Epithelial cell of prostate (primary cell): ENCODE data around the gene ZBTB21.
A peak's percentile ranks its signal among the peaks of the same experiment; 100 is the strongest.

Experiments used
- DNase-seq: peaks from one replicate; pipeline ENCODE4 v3.0.0-alpha.2; 2011; ENCODE audit warnings: low read depth, low spot score
- H3K27ac ChIP-seq: fragments of 450-650 bp; 2 replicates; pipeline ENCODE4 v1.5.1; 2017; ENCODE audit warnings: mild to moderate bottlenecking

ZBTB21 gene

GRCh38 chr21:42009831-42010506 is at the start of gene ZBTB21:
Gene ZBTB21 (minus strand): TSS chr21:42010360. CDS start chr21:41994095, 16,265 bp downstream.
- peak within 1 kb of the TSS; percentile 83 for H3K27ac ChIP-seq
- DNase-seq, result peak; percentile 84

DNA sequence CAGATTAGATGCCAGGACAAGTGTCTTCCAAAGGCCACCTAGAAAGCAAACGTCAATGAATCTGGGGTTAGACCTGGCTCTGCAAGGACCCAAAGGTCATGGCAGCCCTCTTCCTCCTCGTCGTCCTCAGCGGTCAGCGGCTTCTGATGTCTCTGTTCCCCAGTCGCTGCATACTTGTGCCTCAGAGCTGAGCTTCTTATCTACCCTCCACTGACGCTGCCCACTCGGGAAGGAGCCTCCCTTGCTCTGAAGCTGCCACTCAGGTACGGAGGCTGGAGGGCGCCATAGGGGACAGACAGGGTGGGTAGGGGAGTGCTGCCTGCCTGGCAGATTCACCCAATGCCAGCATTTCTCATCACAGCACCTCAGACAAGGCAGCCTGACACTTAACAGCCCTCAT is 49.6 kb upstream of the ZBTB21 start:
- no peak for DNase-seq
- H3K27ac ChIP-seq, result no peak overlapping the region

DNA sequence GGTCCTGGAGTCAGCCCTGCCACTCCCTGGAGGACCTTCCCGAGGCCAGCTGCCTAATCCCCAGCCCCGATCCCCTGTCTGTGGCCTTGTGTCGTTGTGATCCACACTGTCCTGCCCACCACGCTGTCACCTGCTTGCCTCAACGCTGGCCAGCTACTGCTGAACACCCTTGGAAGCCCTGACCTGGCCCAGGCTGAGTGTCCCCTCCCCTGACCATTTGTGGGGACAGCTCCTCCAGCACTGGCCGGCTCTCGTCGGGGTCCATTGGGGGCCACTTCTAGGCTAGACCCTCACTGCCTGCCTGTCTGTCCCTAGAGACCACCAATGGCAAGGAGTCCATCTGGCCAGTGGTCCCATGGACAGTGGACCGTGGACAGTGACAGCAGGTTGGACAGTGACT is 49.0 kb upstream of the ZBTB21 start:
- H3K27ac ChIP-seq, result no peak overlapping the region

GRCh38 chr21:42058631-42059111 is 48.5 kb upstream of the ZBTB21 start:
- H3K27ac ChIP-seq, result no peak overlapping the region
- no peak for DNase-seq

More for the DNA sequence above, 49.0 kb upstream of the ZBTB21 start:
- no peak for DNase-seq

DNA sequence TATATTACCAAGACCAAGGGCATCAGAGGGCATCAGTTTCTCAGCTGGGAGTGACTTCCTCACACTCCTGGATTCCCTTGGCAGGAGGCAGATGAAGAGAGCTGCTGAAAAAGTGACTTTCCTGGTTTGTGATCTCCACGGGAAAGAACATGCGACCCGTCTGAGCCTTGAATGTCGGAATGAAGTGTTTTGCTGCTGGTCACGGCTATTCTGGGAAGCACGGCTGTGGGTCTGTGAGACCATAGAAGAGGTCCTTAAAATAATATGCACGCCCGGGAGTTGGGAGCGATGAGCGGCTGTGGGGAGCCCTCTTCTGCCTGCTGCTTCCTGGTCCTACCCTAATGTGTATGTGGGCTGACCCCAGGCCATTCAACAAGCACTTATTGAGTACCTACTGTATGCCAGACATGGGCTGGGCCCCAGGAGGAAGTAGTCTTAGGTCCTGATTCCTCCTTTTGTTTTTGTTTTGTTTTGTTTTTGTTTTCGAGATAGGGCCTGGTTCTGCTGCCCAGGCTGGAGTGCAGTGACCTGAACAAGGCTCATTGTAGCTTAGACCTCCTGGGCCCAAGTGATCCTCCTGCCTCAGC is 47.8 kb upstream of the ZBTB21 start:
- no peak overlapping the region for H3K27ac ChIP-seq
- no peak for DNase-seq

- H3K27ac ChIP-seq, result no peak overlapping the region
- DNase-seq, result peak; percentile 39
Observed at GRCh38 chr21:42056996-42057689, 47.0 kb upstream of the ZBTB21 start.

GRCh38 chr21:42056468-42056867 is 46.3 kb upstream of the ZBTB21 start:
- no peak overlapping the region for H3K27ac ChIP-seq
- no peak for DNase-seq

GRCh38 chr21:42055425-42055824 is 45.3 kb upstream of the ZBTB21 start:
- DNase-seq, result no peak
- no peak overlapping the region for H3K27ac ChIP-seq

- H3K27ac ChIP-seq, result no peak overlapping the region
- no peak for DNase-seq
Observed at GRCh38 chr21:42051788-42052187, 41.6 kb upstream of the ZBTB21 start.

GRCh38 chr21:42049578-42050430 is 39.6 kb upstream of the ZBTB21 start:
- H3K27ac ChIP-seq, result no peak overlapping the region
- no peak for DNase-seq

GRCh38 chr21:42048870-42049577 is 38.9 kb upstream of the ZBTB21 start:
- no peak overlapping the region for H3K27ac ChIP-seq

DNA sequence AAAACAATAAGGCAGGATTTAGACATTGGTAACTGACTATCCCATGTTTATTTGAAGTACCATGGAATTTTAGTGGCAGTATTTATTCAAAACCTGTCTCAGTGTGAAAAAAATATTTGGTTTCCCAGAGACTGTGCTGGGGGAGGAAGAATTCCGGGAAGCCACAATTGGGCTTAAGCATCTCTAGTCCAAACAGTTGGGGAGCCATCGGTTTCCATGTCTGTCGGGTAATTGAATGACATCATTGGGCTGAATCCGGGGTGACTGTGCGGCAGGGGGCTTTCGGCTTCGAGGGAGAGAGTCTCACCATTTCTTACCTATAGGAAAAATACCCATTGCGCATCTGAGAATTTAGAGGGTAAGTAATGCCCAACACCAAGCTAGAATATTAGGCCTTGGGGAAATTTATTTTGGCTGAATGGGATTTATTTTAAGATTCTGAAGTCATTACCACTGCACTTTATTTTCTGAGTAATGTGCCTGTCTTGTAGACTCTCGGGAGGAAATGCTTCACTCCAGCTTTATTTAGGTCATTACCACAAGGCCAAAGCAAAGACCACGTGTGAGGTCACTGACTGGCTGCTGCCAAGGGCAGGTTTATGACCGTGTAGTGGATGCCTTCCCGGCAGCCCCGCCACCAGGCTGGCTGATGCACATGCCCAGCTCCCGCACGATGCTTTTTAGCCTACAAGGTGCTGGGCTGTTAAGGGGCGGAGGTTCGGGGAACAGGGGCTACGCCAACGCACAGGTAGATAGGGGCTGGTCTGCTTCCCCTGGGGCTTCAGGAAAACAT is 37.9 kb upstream of the ZBTB21 start:
- DNase-seq, result no peak
- H3K27ac ChIP-seq, result no peak overlapping the region

More at GRCh38 chr21:42048870-42049577, 38.9 kb upstream of the ZBTB21 start:
- DNase-seq, result no peak

GRCh38 chr21:42044871-42045495 is 34.8 kb upstream of the ZBTB21 start:
- DNase-seq, result no peak
- no peak overlapping the region for H3K27ac ChIP-seq

DNA sequence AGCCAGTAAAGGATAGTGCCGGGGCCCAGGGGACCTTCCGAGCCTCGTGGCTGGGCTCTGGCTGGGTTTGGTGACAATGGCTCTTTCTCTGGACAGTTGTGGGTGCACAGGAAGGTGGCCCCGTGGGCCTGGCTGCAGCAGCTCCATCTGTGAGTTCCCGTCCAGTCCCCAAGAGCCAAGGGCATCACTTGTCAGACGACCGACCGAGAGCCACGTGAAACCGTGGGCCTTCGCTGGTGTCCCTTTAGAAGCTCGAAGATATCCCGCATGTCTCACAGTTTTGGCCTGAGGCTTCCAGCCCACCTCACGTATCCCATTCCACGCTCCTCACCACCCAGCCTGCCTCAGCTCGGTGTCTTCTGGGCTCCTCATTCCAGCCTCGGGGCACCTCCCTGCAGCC is 33.8 kb upstream of the ZBTB21 start:
- no peak for DNase-seq
- H3K27ac ChIP-seq, result no peak overlapping the region

GRCh38 chr21:42043201-42043895 is 33.2 kb upstream of the ZBTB21 start:
- no peak overlapping the region for H3K27ac ChIP-seq
- no peak for DNase-seq

- no peak for DNase-seq
- no peak overlapping the region for H3K27ac ChIP-seq
Observed at GRCh38 chr21:42042651-42043050, 32.5 kb upstream of the ZBTB21 start.

- DNase-seq, result no peak
- no peak overlapping the region for H3K27ac ChIP-seq
Observed at GRCh38 chr21:42041711-42042110, 31.6 kb upstream of the ZBTB21 start.

DNA sequence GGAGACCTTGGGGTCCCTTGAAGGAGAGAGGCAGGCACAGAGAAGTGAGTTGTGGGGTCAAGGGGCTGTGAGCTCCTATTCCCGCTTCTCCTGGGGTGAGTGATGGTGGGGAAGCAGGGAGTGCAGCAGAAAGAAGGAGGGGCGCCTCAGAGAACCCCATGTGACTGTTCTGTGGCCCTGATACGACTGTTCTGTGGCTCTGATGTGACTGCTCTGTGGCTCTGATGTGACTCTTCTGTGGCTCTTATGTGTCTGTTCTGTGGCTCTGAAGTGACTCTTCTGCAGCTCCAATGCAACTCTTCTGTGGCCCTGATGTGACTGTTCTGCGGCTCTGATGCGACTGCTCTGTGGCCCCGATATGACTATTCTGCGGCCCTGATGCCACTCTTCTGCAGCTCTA is 31.1 kb upstream of the ZBTB21 start:
- no peak for DNase-seq
- H3K27ac ChIP-seq, result no peak overlapping the region
